Nucleus accumbens (tissue), 56 donors: ENCODE results near the gene MAD2L2.

Source experiments
- DNase-seq, 56 donors: peaks; one replicate each; lab custom pipeline; 2025; lab: John Stamatoyannopoulos, UW

Gene MAD2L2

DNA sequence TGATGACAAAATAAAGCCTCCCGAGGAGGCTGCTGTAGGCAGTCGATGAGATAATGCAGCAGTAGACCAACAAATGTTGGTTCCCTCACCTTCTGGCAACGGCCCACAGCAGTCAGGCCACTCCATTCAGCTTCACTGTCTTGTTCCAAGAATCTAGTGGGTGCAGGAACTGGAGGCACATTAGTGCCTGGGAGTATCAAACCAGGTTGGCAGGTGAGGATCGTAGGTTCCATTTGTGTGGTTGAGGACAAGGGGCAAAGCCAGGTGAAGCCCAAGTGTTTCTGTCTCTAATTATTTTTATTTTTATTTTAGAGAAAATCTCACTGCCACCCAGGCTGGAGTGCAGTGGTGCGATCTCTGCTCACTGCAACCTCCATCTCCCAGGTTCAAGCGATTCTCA is 40.0 kb downstream of the MAD2L2 start:
- no peak for DNase-seq

DNA sequence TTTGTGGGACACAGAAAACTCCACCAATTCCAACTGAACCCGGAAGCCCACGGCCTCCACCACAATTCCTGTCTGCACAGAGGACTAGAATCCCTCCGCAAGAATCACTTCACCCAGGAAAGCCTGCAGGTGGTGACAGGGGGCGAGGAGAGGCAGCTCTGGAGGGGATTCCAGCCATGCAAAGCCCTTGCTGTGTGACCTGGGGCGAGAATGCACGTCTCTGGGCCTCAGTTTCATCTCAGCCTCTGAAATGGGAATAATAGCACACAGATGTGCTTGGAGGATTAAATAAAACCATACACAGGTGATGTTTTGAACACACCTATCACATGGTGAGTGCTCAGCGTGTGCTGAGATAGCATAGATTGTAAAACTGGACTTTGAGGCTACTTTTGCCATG is 40.8 kb downstream of the MAD2L2 start:
- no peak for DNase-seq

DNA sequence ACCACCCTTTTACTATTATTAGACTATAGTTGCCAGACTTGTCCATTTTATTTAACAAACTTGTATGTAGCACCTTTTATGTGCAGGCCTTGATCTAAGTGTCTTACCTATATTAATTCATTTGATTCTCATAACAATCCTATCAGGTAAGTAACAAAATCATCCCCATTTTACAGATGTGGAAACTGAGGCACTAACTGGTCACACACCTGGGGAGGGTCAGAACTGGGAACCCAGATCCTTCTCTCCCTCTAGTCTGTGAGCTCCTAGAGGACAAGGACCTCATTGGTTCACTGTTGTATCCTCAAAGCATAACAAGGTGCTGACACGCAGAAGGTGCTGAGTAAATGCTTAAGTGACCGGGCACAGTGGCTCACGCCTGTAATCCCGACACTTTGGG is 41.6 kb downstream of the MAD2L2 start:
- no peak for DNase-seq

DNA sequence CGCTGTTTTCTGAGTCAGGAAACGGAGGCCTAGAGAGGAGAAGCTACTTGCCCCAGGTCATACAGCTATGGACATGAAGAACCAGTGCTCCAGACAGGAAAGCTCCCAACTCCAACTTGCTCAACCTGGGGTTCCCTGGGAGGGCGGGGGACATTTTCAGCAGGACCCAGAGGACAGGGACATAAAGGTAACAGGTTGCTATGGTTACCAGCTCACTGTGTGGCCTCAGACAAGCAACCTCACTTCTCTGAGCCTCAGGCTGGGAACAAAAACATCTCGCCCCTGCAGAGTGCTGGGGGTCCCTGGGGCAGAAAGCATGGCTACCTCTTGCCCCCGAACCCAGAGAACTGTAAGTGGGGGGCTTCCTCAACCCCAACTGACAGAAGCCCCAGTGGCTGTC is 42.8 kb downstream of the MAD2L2 start:
- DNase-seq: no peak

DNA sequence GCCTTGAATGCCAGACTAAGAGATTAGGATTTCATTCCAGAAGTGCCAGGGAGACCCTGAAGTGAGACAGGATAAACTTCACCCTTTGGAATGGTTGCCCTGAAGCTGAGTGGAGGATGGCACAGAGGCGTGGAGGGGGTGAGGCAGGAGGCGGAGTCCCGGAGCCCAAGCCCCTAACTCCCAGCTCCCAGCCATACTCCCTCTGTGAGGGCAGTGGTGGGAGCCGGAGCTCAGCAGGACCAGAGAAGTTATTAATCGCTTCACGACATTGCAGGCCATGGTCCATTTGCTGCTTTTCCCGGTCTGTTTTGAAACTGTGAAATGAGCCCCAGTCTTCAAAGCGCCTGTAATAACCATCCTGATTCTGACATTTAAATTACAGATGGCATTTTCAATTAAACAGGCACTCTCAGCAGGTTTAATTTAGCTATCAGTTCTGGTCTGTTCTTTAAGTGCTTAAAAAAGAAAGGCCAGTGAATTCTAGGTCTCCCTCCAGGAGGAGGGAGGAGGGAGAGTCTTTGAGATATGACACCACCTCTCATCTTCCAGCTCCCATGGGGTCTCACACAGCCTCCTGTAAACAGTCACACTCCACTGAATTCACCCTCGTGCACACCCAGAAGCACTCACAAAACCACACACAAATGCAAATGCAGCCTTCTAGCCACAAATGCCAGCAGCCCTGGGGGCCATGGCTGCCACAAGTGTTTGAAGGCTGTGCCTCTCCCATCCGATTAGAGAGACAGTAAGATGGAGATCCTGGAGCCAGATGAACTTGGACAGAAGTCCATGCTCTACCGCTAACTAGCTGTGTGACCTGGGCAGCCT is 46.4 kb downstream of the MAD2L2 start:
- DNase-seq: no peak

DNA sequence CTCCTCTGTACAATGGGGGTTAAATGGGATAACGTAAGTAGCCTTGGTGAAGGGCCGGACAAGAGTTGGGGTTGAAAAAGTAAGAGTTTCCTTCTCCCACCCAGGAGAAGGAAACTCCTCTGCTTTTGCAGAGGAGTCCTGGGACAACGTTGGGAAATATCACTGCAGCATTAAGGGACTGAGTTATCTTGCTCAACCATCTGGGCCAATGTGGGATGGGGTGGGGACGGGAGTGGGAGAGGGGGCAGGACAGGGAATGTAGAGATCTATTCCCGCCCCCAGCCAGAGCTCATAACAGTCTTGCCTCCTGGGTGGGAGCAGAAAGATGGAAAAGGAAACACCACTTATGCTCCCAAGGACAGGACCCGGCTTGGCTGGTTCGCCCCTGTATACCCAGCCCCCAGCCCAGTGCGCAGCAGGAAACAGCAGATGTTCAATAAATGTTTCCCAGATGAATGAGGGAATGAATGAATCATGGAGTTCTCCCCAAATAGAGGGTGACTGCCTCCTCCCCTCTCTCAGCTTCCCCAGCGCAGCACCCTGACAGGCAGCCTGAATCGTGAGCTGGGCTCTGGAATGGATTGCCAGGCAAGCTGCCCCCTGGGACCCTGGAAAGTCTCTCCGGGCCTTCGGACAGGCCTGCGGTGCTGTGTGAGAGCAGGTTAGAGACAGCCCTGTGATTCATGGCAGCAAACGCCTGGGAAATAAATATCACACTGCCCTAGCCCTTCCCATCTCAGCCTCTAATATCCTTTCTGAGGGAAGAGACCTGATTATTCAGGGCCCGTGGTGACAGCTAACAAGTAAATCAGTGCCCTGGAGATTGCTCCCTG is 51.5 kb downstream of the MAD2L2 start:
- no peak for DNase-seq

DNA sequence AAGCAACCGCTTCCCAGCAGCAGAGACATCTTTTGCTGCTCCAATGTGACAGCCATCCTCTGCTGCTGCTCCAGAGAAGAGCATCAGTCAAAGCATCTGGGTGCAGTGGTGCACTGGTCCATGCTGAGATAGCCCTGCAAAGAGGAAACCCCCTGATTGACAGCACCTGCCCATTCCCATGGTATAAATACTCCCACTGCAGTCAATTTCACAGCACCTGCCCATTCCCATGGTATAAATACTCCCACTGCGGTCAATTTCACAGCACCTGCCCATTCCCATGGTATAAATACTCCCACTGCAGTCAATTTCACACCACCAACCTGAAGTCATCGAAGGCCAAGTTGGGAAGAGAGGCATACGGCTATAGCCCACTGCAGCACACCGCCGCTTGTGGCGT is 52.2 kb downstream of the MAD2L2 start:
- DNase-seq: no peak

DNA sequence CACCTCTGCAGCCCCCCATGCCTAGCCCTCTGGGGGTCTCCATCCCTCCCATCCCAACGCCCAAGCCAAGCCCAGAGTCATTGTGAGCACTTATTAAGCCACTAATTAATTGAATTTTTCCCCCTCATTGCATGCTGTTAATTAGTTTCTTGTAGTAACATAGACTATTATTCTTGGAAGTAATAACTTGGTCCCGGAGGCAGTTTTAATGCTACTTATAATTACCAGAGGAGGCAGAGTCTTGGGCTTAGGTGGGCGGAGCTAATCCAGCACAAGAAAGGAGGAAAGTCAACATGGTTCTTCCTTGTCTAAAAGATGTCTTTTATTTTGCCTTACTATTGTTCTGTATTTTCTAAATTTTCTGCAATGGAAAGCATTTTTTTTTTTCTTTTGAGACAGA is 54.4 kb downstream of the MAD2L2 start:
- no peak for DNase-seq
